H9 (cell line): ENCODE measurements around the gene C3orf22. TPM values are rescaled to one million over a fixed set of nuclear protein-coding genes. Genes with fewer than 3 reads are reported as not detected.
A peak's percentile ranks its signal among the peaks of the same experiment; 100 is the strongest.

ENCODE experiments used
- DNase-seq: peaks from one replicate; pipeline ENCODE4 v3.0.0-alpha.2; 2017
- H2AFZ ChIP-seq: one replicate; pipeline ENCODE4 v1.6.1; 2013; ENCODE audit warnings: mild to moderate bottlenecking, low read length, control low read depth, moderate library complexity
- H2AK5ac ChIP-seq: 2 replicates; pipeline ENCODE4 v1.6.1; 2013; ENCODE audit warnings: low read length, control low read depth, mixed read lengths; ENCODE audit not compliant: insufficient read length
- H2BK120ac ChIP-seq: one replicate; pipeline ENCODE4 v1.6.1; 2013; ENCODE audit warnings: low read depth, mild to moderate bottlenecking, low read length, control low read depth, inconsistent platforms; ENCODE audit not compliant: poor library complexity, severe bottlenecking
- H2BK12ac ChIP-seq: 2 replicates; pipeline ENCODE4 v1.6.1; 2013; ENCODE audit warnings: low read length, control low read depth, mixed read lengths, low read depth; ENCODE audit not compliant: insufficient read length
- H2BK15ac ChIP-seq: 2 replicates; pipeline ENCODE4 v1.6.1; 2013; ENCODE audit warnings: low read depth, low read length, control low read depth
- H2BK20ac ChIP-seq: one replicate; pipeline ENCODE4 v1.6.1; 2013; ENCODE audit warnings: low read depth, mild to moderate bottlenecking, low read length, control low read depth, inconsistent platforms; ENCODE audit not compliant: poor library complexity, severe bottlenecking
- H2BK5ac ChIP-seq: 2 replicates; pipeline ENCODE4 v1.6.1; 2013; ENCODE audit warnings: low read length, control low read depth, mixed read lengths; ENCODE audit not compliant: insufficient read length
- H3K14ac ChIP-seq: 2 replicates; pipeline ENCODE4 v1.6.1; 2013; ENCODE audit warnings: low read length, control low read depth; ENCODE audit not compliant: insufficient read depth
- H3K18ac ChIP-seq: 2 replicates; pipeline ENCODE4 v1.6.1; 2013; ENCODE audit warnings: low read depth, mild to moderate bottlenecking, mixed read lengths, low read length, control low read depth; ENCODE audit not compliant: insufficient read length
- H3K23ac ChIP-seq: 2 replicates; pipeline ENCODE4 v1.6.1; 2013; ENCODE audit warnings: low read length, control low read depth, mixed read lengths, low read depth; ENCODE audit not compliant: insufficient read length
- H3K23me2 ChIP-seq: 2 replicates; pipeline ENCODE4 v1.6.1; 2013; ENCODE audit warnings: low read depth, mild to moderate bottlenecking, mixed read lengths, low read length, control low read depth; ENCODE audit not compliant: insufficient read length, poor library complexity, severe bottlenecking
- H3K27ac ChIP-seq: 2 replicates; pipeline ENCODE4 v1.5.1; 2013; ENCODE audit warnings: low read length, control low read depth, mixed read lengths, low read depth; ENCODE audit not compliant: insufficient read length
- H3K27me3 ChIP-seq: 2 replicates; pipeline ENCODE4 v1.6.1; 2013; ENCODE audit warnings: low read length, control low read depth, inconsistent platforms; ENCODE audit not compliant: insufficient read depth
- H3K4ac ChIP-seq: 2 replicates; pipeline ENCODE4 v1.6.1; 2013; ENCODE audit warnings: low read depth, mild to moderate bottlenecking, control low read depth, inconsistent platforms, low read length, moderate library complexity
- H3K4me1 ChIP-seq: 2 replicates; pipeline ENCODE4 v1.6.1; 2013; ENCODE audit warnings: low read length, control low read depth, inconsistent platforms; ENCODE audit not compliant: insufficient read depth
- H3K4me2 ChIP-seq: 2 replicates; pipeline ENCODE4 v1.6.1; 2013; ENCODE audit warnings: low read length, control low read depth, mixed read lengths; ENCODE audit not compliant: insufficient read length, insufficient read depth
- H3K56ac ChIP-seq: 2 replicates; pipeline ENCODE4 v1.6.1; 2013; ENCODE audit warnings: low read depth, mild to moderate bottlenecking, mixed read lengths, low read length, control low read depth; ENCODE audit not compliant: insufficient read length
- H3K79me1 ChIP-seq: 2 replicates; pipeline ENCODE4 v1.6.1; 2013; ENCODE audit warnings: low read depth, mild to moderate bottlenecking, moderate library complexity, low read length, control low read depth, inconsistent platforms; ENCODE audit not compliant: insufficient read depth, poor library complexity, severe bottlenecking
- H3K79me2 ChIP-seq: 2 replicates; pipeline ENCODE4 v1.6.1; 2013; ENCODE audit warnings: low read length, control low read depth, inconsistent platforms; ENCODE audit not compliant: insufficient read depth
- H3K9ac ChIP-seq: 2 replicates; pipeline ENCODE4 v1.6.1; 2013; ENCODE audit warnings: low read length, control low read depth, mixed read lengths; ENCODE audit not compliant: insufficient read length; ENCODE audit errors: extremely low read depth
- H3K9me3 ChIP-seq: one replicate; pipeline ENCODE4 v1.6.1; 2013; ENCODE audit warnings: low read depth, low read length, inconsistent platforms; ENCODE audit not compliant: control insufficient read depth
- H3T11ph ChIP-seq: one replicate; pipeline ENCODE4 v1.6.1; 2013; ENCODE audit warnings: mild to moderate bottlenecking, low read length, control low read depth, inconsistent platforms
- H4K20me1 ChIP-seq: one replicate; pipeline ENCODE4 v1.6.1; 2013; ENCODE audit not compliant: control insufficient read depth, insufficient read length, insufficient read depth
- H4K5ac ChIP-seq: 2 replicates; pipeline ENCODE4 v1.6.1; 2013; ENCODE audit warnings: low read depth, mild to moderate bottlenecking, mixed read lengths, low read length, control low read depth; ENCODE audit not compliant: insufficient read length
- H4K8ac ChIP-seq: replicated peaks from 2 replicates; pipeline ENCODE4 v1.6.1; 2013; ENCODE audit warnings: low read length, control low read depth, mixed read lengths, low read depth; ENCODE audit not compliant: insufficient read length
- H4K91ac ChIP-seq: 2 replicates; pipeline ENCODE4 v1.6.1; 2013; ENCODE audit warnings: low read depth, mild to moderate bottlenecking, moderate library complexity, mixed read lengths, low read length, control low read depth; ENCODE audit not compliant: insufficient read length
- H3K27ac Mint-ChIP-seq, 3 experiments: 2 replicates in 2 of 3; 3 replicates in 1 of 3; pipeline ENCODE4 v1.8.0; 2020 to 2021; ENCODE audit warnings: mixed read lengths in 3 of 3, mild to moderate bottlenecking in 1 of 3, moderate library complexity in 1 of 3
- H3K27me3 Mint-ChIP-seq: 2 replicates; pipeline ENCODE4 v1.8.0; 2021; ENCODE audit warnings: low read depth, mild to moderate bottlenecking, moderate library complexity, mixed read lengths
- H3K36me3 Mint-ChIP-seq, 3 experiments: 2 replicates in 2 of 3; 3 replicates in 1 of 3; pipeline ENCODE4 v1.8.0; 2020 to 2021; ENCODE audit warnings: low read depth in 3 of 3, mixed read lengths in 3 of 3; ENCODE audit not compliant: insufficient read depth in 1 of 3
- H3K4me1 Mint-ChIP-seq, 2 experiments: 2 replicates each; pipeline ENCODE4 v1.8.0; 2020; ENCODE audit warnings: mixed read lengths in 2 of 2
- H3K4me3 Mint-ChIP-seq, 2 experiments: 2 replicates in 1 of 2; 3 replicates in 1 of 2; pipeline ENCODE4 v1.8.0; 2020 to 2021; ENCODE audit warnings: mild to moderate bottlenecking in 2 of 2, mixed read lengths in 2 of 2, moderate library complexity in 1 of 2
- H3K9me3 Mint-ChIP-seq, 2 experiments: 2 replicates in 1 of 2; 3 replicates in 1 of 2; pipeline ENCODE4 v1.8.0; 2020; ENCODE audit warnings: mild to moderate bottlenecking in 2 of 2, mixed read lengths in 2 of 2, moderate library complexity in 1 of 2
- CTCF ChIP-seq: fragments of 200-600 bp; sonication (generic); conservative IDR thresholded peaks from 3 replicates; pipeline ENCODE4 v1.8.0; 2021; ENCODE audit warnings: antibody characterized with exemption, mild to moderate bottlenecking
- WGBS: extraction: QIAGEN DNeasy Blood & Tissue Kit; methylation state at CpG from one replicate; pipeline ENCODE4 v1.1.7; 2013; ENCODE audit warnings: missing lambda C conversion rate, low lambda C conversion rate, mixed read lengths; ENCODE audit not compliant: insufficient read length; ENCODE audit errors: extremely low coverage; 5-methylcytosine and 5-hydroxymethylcytosine counted together
- total RNA-seq: library from RNA; stranded (reverse); gene quantifications from 2 replicates; pipeline ENCODE4 v1.2.1, GENCODE V29; 2021

The C3orf22 gene
- total RNA-seq, 1 experiment from 2014 or later: not detected

GRCh38 chr3:126527455-126528211, 31.1 kb downstream of the C3orf22 start:
- H4K8ac ChIP-seq: no peak overlapping the region
- no peaks in the 10 kb centered on the region for H3K79me1 ChIP-seq
- H2BK20ac ChIP-seq: no peak overlapping the region
- no peaks in the 10 kb centered on the region for H3K9me3 ChIP-seq
- H3K27ac ChIP-seq: no peak overlapping the region
- DNase-seq: no peak
- no peak overlapping the region for H3K56ac ChIP-seq
- peak overlapping the region in 1 of 3 experiments; percentile 10; a peak in 1 of 7 replicates for H3K27ac Mint-ChIP-seq
- no CpG with 5 or more reads among the region's 6 CpGs for WGBS
- no peak overlapping the region for H3K23ac ChIP-seq
- H3K79me2 ChIP-seq: no peaks in the 10 kb centered on the region
- H4K20me1 ChIP-seq: no peaks in the 10 kb centered on the region
- H3K18ac ChIP-seq: no peak overlapping the region
- H2BK120ac ChIP-seq: no peak overlapping the region
- H2AFZ ChIP-seq: no peak overlapping the region
- no peak overlapping the region for H2BK12ac ChIP-seq
- no peaks in the 10 kb centered on the region; the same call in 1 of the 2 replicates for H3K27me3 ChIP-seq
- H2BK15ac ChIP-seq: no peak overlapping the region
- H2BK5ac ChIP-seq: no peak overlapping the region
- no peaks in the 10 kb centered on the region for H3K23me2 ChIP-seq
- no peak overlapping the region for H3K14ac ChIP-seq
- H3K27me3 Mint-ChIP-seq: peaks cover 35% of the 10 kb centered on the region
- H3T11ph ChIP-seq: no peak overlapping the region
- TF ChIP-seq CTCF: no peak
- no peak overlapping the region for H2AK5ac ChIP-seq
- H3K4ac ChIP-seq: no peak overlapping the region
- H3K9ac ChIP-seq: no peak overlapping the region
- peak overlapping the region in 1 of 2 experiments; percentile 2; a peak in 2 of 5 replicates for H3K4me3 Mint-ChIP-seq
- no peak overlapping the region for H4K5ac ChIP-seq
- no peaks in the 10 kb centered on the region for H3K4me1 ChIP-seq
- H3K36me3 Mint-ChIP-seq: no peaks in the 10 kb centered on the region; a peak in 1 of 7 replicates
- H3K4me1 Mint-ChIP-seq: peaks cover 3 to 19% of the 10 kb centered on the region in 2 experiments
- H4K91ac ChIP-seq: no peak overlapping the region
- no peak overlapping the region for H3K4me2 ChIP-seq
- H3K9me3 Mint-ChIP-seq: no peaks in the 10 kb centered on the region; a peak in 1 of 5 replicates
